ENCODE data around the gene PDPR.
A peak's percentile ranks its signal among the peaks of the same experiment; 100 is the strongest.
"Not testable (repeated sequence)": the region's sequence is repeated elsewhere in the genome, so short reads cannot be mapped to it uniquely, and the experiment has no call there.

PDPR gene

GRCh38 chr16:70089289-70089688, 24.8 kb upstream of the PDPR start:
- H3K79me2 ChIP-seq (ENCODE audit: control insufficient read depth, insufficient read depth, low read length, unreplicated experiment); H2AFZ ChIP-seq (ENCODE audit: low read length, unreplicated experiment); H3K4me3 ChIP-seq (ENCODE audit: low read depth, low read length); H3K27ac ChIP-seq (ENCODE audit: low read depth, low read length); H3K4me1 ChIP-seq (ENCODE audit: control insufficient read depth, insufficient read depth, low read length, unreplicated experiment); H3K27me3 ChIP-seq (ENCODE audit: insufficient read depth, low read length); H3K36me3 ChIP-seq (ENCODE audit: insufficient read depth, low read length): not testable (repeated sequence)

- not testable (repeated sequence) for H3K27ac ChIP-seq (ENCODE audit: low read depth, low read length); H3K79me2 ChIP-seq (ENCODE audit: control insufficient read depth, insufficient read depth, low read length, unreplicated experiment); H3K36me3 ChIP-seq (ENCODE audit: insufficient read depth, low read length); H3K27me3 ChIP-seq (ENCODE audit: insufficient read depth, low read length); H3K4me3 ChIP-seq (ENCODE audit: low read depth, low read length); H3K4me1 ChIP-seq (ENCODE audit: control insufficient read depth, insufficient read depth, low read length, unreplicated experiment); H2AFZ ChIP-seq (ENCODE audit: low read length, unreplicated experiment)
Observed at GRCh38 chr16:70091104-70091503, 23.0 kb upstream of the PDPR start.

DNA sequence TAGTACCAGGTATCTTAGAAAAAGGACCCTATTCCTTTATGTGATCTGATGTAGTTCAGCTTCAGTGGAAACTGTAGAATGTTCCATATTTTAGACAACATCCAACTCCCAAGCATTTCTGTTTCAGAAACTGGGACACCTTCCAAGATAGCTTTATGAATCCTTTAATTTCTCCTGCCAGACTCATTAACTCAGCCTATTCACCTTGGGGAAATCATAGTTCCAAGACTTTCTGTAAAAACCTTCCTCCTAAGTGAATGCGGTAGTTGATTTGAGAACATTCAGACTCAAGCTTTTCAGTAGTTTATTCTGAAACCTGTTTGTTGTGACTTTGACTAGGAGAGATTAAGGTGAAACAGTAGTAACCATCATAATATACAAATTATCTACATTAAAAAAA, 20.0 kb upstream of the PDPR start:
- H3K4me1 ChIP-seq (ENCODE audit: control insufficient read depth, insufficient read depth, low read length, unreplicated experiment); H3K27me3 ChIP-seq (ENCODE audit: insufficient read depth, low read length); H3K4me3 ChIP-seq (ENCODE audit: low read depth, low read length); H2AFZ ChIP-seq (ENCODE audit: low read length, unreplicated experiment); H3K36me3 ChIP-seq (ENCODE audit: insufficient read depth, low read length); H3K27ac ChIP-seq (ENCODE audit: low read depth, low read length); H3K79me2 ChIP-seq (ENCODE audit: control insufficient read depth, insufficient read depth, low read length, unreplicated experiment): not testable (repeated sequence)

DNA sequence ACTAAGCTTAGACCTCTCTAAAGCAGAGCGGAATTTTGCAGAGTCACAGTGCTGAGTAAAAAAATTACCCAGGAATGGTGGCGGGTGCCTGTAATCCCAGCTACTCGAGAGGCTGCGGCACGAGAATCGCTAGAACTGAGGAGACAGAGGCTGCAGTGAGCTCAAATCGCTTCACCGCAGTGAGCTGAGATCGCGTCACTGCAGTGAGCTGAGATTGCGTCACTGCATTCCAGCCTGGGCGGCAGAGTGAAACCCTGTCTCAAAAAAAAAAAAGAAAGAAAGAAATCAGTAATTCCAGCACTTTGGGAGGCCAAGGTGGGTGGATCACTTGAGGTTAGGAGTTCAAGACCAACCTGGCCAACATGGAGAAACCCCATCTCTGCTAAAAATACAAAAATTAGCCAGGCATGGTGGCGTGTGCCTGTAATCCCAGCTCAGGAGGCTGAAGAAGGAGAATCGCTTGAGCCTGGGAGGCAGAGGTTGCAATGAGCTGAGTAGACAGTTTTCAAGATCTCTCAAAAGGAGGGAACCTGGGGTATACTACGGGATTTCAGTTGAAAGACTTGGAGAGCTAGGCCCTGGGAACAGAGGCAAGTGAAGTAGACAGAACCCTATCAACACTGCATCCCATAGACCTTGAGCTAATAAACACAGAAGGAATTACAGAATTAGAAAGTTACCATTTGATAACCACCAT, 4.4 kb upstream of the PDPR start:
- not testable (repeated sequence) for H3K79me2 ChIP-seq (ENCODE audit: control insufficient read depth, insufficient read depth, low read length, unreplicated experiment); H3K4me1 ChIP-seq (ENCODE audit: control insufficient read depth, insufficient read depth, low read length, unreplicated experiment); H3K4me3 ChIP-seq (ENCODE audit: low read depth, low read length); H3K36me3 ChIP-seq (ENCODE audit: insufficient read depth, low read length); H2AFZ ChIP-seq (ENCODE audit: low read length, unreplicated experiment); H3K27me3 ChIP-seq (ENCODE audit: insufficient read depth, low read length); H3K27ac ChIP-seq (ENCODE audit: low read depth, low read length)

GRCh38 chr16:70112162-70112561, 2.0 kb upstream of the PDPR start:
- H3K27ac ChIP-seq (ENCODE audit: low read depth, low read length); H3K79me2 ChIP-seq (ENCODE audit: control insufficient read depth, insufficient read depth, low read length, unreplicated experiment); H2AFZ ChIP-seq (ENCODE audit: low read length, unreplicated experiment); H3K4me3 ChIP-seq (ENCODE audit: low read depth, low read length); H3K36me3 ChIP-seq (ENCODE audit: insufficient read depth, low read length); H3K27me3 ChIP-seq (ENCODE audit: insufficient read depth, low read length); H3K4me1 ChIP-seq (ENCODE audit: control insufficient read depth, insufficient read depth, low read length, unreplicated experiment): not testable (repeated sequence)

GRCh38 chr16:70113599-70113981, 542 bp upstream of the PDPR start:
- H3K79me2 ChIP-seq (ENCODE audit: control insufficient read depth, insufficient read depth, low read length, unreplicated experiment): peaks cover 15% of the 10 kb centered on the region
- H3K27ac ChIP-seq (ENCODE audit: low read depth, low read length): peak overlapping the region; percentile 60
- H2AFZ ChIP-seq (ENCODE audit: low read length, unreplicated experiment): peak overlapping the region; percentile 75
- H3K4me1 ChIP-seq (ENCODE audit: control insufficient read depth, insufficient read depth, low read length, unreplicated experiment); H3K36me3 ChIP-seq (ENCODE audit: insufficient read depth, low read length); H3K27me3 ChIP-seq (ENCODE audit: insufficient read depth, low read length): not testable (repeated sequence)
- H3K4me3 ChIP-seq (ENCODE audit: low read depth, low read length): peak overlapping the region; percentile 98

DNA sequence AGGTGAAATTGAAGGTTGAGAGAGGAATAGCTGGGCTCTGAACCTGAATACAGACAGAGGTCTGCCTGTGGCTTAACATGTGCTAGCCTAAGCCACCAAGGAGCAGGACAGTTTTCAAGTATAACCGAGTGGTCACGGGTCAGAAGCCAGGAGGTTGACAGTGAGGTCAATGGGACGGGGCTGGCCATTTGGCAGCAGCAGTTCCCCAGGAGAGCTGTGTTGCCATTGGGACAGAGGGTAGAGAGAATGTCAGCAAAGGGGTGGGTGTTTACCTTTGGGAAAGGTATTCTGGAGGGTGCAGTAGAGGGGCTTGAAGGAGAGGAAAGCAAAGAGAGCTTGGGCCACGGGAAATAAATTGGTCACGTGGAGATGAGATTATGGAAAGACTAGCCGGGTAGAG, 4.2 kb downstream of the PDPR start:
- H3K4me3 ChIP-seq (ENCODE audit: low read depth, low read length); H3K36me3 ChIP-seq (ENCODE audit: insufficient read depth, low read length); H3K27ac ChIP-seq (ENCODE audit: low read depth, low read length); H3K27me3 ChIP-seq (ENCODE audit: insufficient read depth, low read length); H3K4me1 ChIP-seq (ENCODE audit: control insufficient read depth, insufficient read depth, low read length, unreplicated experiment); H2AFZ ChIP-seq (ENCODE audit: low read length, unreplicated experiment): not testable (repeated sequence)
- peaks cover 15% of the 10 kb centered on the region for H3K79me2 ChIP-seq (ENCODE audit: control insufficient read depth, insufficient read depth, low read length, unreplicated experiment)

- not testable (repeated sequence) for H3K27ac ChIP-seq (ENCODE audit: low read depth, low read length); H3K4me1 ChIP-seq (ENCODE audit: control insufficient read depth, insufficient read depth, low read length, unreplicated experiment); H3K27me3 ChIP-seq (ENCODE audit: insufficient read depth, low read length); H3K4me3 ChIP-seq (ENCODE audit: low read depth, low read length); H2AFZ ChIP-seq (ENCODE audit: low read length, unreplicated experiment); H3K36me3 ChIP-seq (ENCODE audit: insufficient read depth, low read length)
- H3K79me2 ChIP-seq (ENCODE audit: control insufficient read depth, insufficient read depth, low read length, unreplicated experiment): peaks cover 15% of the 10 kb centered on the region
Observed at GRCh38 chr16:70118776-70119175, 4.6 kb downstream of the PDPR start.

GRCh38 chr16:70120398-70120797, 6.3 kb downstream of the PDPR start:
- H2AFZ ChIP-seq (ENCODE audit: low read length, unreplicated experiment); H3K79me2 ChIP-seq (ENCODE audit: control insufficient read depth, insufficient read depth, low read length, unreplicated experiment); H3K36me3 ChIP-seq (ENCODE audit: insufficient read depth, low read length); H3K27ac ChIP-seq (ENCODE audit: low read depth, low read length); H3K4me3 ChIP-seq (ENCODE audit: low read depth, low read length); H3K27me3 ChIP-seq (ENCODE audit: insufficient read depth, low read length); H3K4me1 ChIP-seq (ENCODE audit: control insufficient read depth, insufficient read depth, low read length, unreplicated experiment): not testable (repeated sequence)

GRCh38 chr16:70123822-70124221, 9.7 kb downstream of the PDPR start:
- not testable (repeated sequence) for H3K4me3 ChIP-seq (ENCODE audit: low read depth, low read length); H3K79me2 ChIP-seq (ENCODE audit: control insufficient read depth, insufficient read depth, low read length, unreplicated experiment); H3K4me1 ChIP-seq (ENCODE audit: control insufficient read depth, insufficient read depth, low read length, unreplicated experiment); H3K27ac ChIP-seq (ENCODE audit: low read depth, low read length); H3K27me3 ChIP-seq (ENCODE audit: insufficient read depth, low read length); H3K36me3 ChIP-seq (ENCODE audit: insufficient read depth, low read length); H2AFZ ChIP-seq (ENCODE audit: low read length, unreplicated experiment)

DNA sequence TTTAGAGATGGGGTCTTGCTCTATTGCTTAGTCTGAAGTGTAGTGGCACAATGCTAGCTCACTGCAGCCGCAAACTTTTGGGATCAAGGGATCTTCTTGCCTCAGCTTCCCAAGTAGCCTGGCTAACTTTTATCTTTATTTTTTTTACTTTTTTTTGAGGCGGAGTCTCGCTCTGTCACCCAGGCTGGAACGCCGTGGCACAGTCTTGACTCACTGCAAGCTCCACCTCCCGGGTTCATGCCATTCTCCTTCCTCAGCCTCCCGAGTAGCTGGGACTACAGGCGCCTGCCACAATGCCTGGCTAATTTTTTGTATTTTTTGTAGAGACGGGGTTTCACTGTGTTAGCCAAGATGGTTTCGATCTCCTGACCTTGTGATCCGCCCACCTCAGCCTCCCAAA, 12.1 kb downstream of the PDPR start:
- not testable (repeated sequence) for H3K79me2 ChIP-seq (ENCODE audit: control insufficient read depth, insufficient read depth, low read length, unreplicated experiment); H3K4me3 ChIP-seq (ENCODE audit: low read depth, low read length); H3K27me3 ChIP-seq (ENCODE audit: insufficient read depth, low read length); H2AFZ ChIP-seq (ENCODE audit: low read length, unreplicated experiment); H3K4me1 ChIP-seq (ENCODE audit: control insufficient read depth, insufficient read depth, low read length, unreplicated experiment); H3K36me3 ChIP-seq (ENCODE audit: insufficient read depth, low read length); H3K27ac ChIP-seq (ENCODE audit: low read depth, low read length)

Data from ACC112 (cell line).